Neural crest cell (in vitro differentiated cells): ENCODE data around the gene DIP2C. TPM values are rescaled to one million over a fixed set of nuclear protein-coding genes. Genes with fewer than 3 reads are reported as not detected.

ENCODE experiments used
- DNase-seq: peaks from one replicate; pipeline ENCODE4 v3.0.0; 2021; ENCODE audit warnings: low read depth, mixed read lengths, low spot score
- H3K27ac Mint-ChIP-seq: one replicate; pipeline ENCODE4 v1.8.0; 2021; ENCODE audit warnings: mild to moderate bottlenecking, mixed read lengths; ENCODE audit not compliant: unreplicated experiment
- H3K27me3 Mint-ChIP-seq: 2 replicates; pipeline ENCODE4 v1.8.0; 2021; ENCODE audit warnings: low read depth, mild to moderate bottlenecking, mixed read lengths
- H3K36me3 Mint-ChIP-seq: 2 replicates; pipeline ENCODE4 v1.8.0; 2021; ENCODE audit warnings: low read depth, mild to moderate bottlenecking, mixed read lengths
- H3K4me1 Mint-ChIP-seq: 2 replicates; pipeline ENCODE4 v1.8.0; 2021; ENCODE audit warnings: mixed read lengths
- H3K4me3 Mint-ChIP-seq: one replicate; pipeline ENCODE4 v1.8.0; 2021; ENCODE audit warnings: mild to moderate bottlenecking, mixed read lengths
- H3K9me3 Mint-ChIP-seq: 2 replicates; pipeline ENCODE4 v1.8.0; 2021; ENCODE audit warnings: mixed read lengths
- CTCF ChIP-seq: fragments of 200-600 bp; sonication (generic); conservative IDR thresholded peaks from 2 replicates; pipeline ENCODE4 v1.5.0; 2021; ENCODE audit warnings: antibody characterized with exemption, mild to moderate bottlenecking
- total RNA-seq: library from RNA; stranded (reverse); gene quantifications from 2 replicates; pipeline ENCODE4 v1.2.1, GENCODE V29; 2021

The DIP2C gene
- total RNA-seq, 1 donor from 2014 or later: 21.7 TPM

DNA sequence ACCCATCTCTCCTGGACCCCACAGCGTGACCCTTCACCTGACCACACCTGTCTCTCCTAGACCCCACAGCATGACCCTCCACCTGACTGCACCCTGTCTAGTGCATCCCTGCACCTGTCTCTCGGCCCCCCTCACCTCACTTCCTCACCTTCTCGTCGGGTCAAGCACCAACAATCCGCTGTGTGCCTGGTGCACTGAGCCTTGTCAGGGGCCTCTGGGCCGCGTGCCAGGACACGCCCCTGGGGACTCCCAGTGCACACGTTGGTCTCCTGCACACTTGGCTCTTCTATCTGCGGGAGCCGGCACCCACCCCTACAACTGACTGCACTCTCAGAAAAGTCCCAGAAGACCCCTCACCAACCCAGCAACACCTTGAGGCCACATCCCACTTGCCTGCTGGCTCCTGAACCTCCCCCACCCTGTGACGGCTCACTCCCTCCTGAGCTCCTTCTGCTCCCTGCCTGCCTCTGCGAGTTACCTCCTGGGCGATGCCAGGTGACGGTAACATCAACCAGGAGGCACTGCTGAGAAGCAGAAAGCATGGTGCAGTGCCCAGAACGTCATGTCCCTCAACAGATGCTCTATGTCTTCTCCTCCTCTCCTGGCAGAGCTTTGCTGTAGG lies 147.6 kb downstream of the DIP2C start:
- Mint-ChIP-seq H3K27me3 (no peaks in the 10 kb centered on the region), H3K27ac (no peak overlapping the region), H3K9me3 (no peaks in the 10 kb centered on the region), H3K36me3 (no peaks in the 10 kb centered on the region), H3K4me1 (peaks cover 25% of the 10 kb centered on the region), H3K4me3 (no peak overlapping the region)
- no peak for DNase-seq
- no peak for TF ChIP-seq CTCF

GRCh38 chr10:541041-541440 lies 148.4 kb downstream of the DIP2C start:
- DNase-seq: no peak
- no peak overlapping the region for H3K27ac Mint-ChIP-seq
- H3K36me3 Mint-ChIP-seq: no peaks in the 10 kb centered on the region
- H3K27me3 Mint-ChIP-seq: no peaks in the 10 kb centered on the region
- no peaks in the 10 kb centered on the region for H3K9me3 Mint-ChIP-seq
- no peak for TF ChIP-seq CTCF
- H3K4me1 Mint-ChIP-seq: peaks cover 27% of the 10 kb centered on the region
- H3K4me3 Mint-ChIP-seq: no peak overlapping the region

DNA sequence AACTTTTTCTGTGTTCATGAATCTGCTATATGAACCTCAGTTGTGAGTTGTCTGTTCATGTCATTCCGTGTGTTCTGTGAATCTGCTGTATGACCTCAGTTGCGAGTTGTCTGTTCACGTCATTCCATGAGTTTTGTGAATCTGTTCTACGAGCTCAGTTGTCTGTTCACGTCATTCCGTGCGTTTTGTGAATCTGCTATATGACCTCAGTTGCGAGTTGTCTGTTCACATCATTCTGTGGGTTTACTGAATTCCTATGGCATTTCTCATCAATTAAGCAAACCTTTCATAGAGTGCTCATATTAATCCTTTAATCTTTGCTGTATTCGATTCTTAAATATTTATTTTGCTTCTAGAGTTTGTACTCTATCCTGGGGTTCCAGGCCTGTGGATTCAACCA lies 150.6 kb downstream of the DIP2C start:
- no peaks in the 10 kb centered on the region for H3K27me3 Mint-ChIP-seq
- H3K36me3 Mint-ChIP-seq: no peaks in the 10 kb centered on the region
- H3K4me3 Mint-ChIP-seq: no peak overlapping the region
- no peaks in the 10 kb centered on the region for H3K9me3 Mint-ChIP-seq
- no peak overlapping the region for H3K27ac Mint-ChIP-seq
- no peak for DNase-seq
- TF ChIP-seq CTCF: no peak
- H3K4me1 Mint-ChIP-seq: peaks cover 22% of the 10 kb centered on the region

GRCh38 chr10:536935-537334 lies 152.5 kb downstream of the DIP2C start:
- Mint-ChIP-seq H3K36me3 (no peaks in the 10 kb centered on the region), H3K27me3 (no peaks in the 10 kb centered on the region), H3K4me3 (no peak overlapping the region), H3K4me1 (peaks cover 21% of the 10 kb centered on the region), H3K9me3 (no peaks in the 10 kb centered on the region), H3K27ac (no peak overlapping the region)
- no peak for DNase-seq
- TF ChIP-seq CTCF: no peak

- TF ChIP-seq CTCF: no peak
- Mint-ChIP-seq H3K27ac (no peak overlapping the region), H3K36me3 (no peaks in the 10 kb centered on the region)
Observed at GRCh38 chr10:536371-536925, 153.0 kb downstream of the DIP2C start.

More at GRCh38 chr10:536371-536925, 153.0 kb downstream of the DIP2C start:
- peaks cover 21% of the 10 kb centered on the region for H3K4me1 Mint-ChIP-seq
- no peak overlapping the region for H3K4me3 Mint-ChIP-seq
- DNase-seq: no peak
- no peaks in the 10 kb centered on the region for H3K9me3 Mint-ChIP-seq
- H3K27me3 Mint-ChIP-seq: no peaks in the 10 kb centered on the region
